Sigmoid colon (tissue), 7 donors: ENCODE data around the gene FMNL3. TPM values are rescaled to one million over a fixed set of nuclear protein-coding genes. Genes with fewer than 3 reads are reported as not detected.

Source experiments
- DNase-seq: peaks from one replicate; pipeline ENCODE4 v3.0.0-alpha.2; 2019
- H3K27ac ChIP-seq, 4 donors: fragments of 200-600 bp; sonication (generic); one replicate each; pipeline ENCODE4 v1.5.1; 2016 to 2019; ENCODE audit warnings: mild to moderate bottlenecking in 1 of 4
- H3K27me3 ChIP-seq, 3 donors: fragments of 200-600 bp; sonication (generic); one replicate each; pipeline ENCODE4 v1.5.1; 2019; ENCODE audit warnings: mild to moderate bottlenecking in 1 of 3
- H3K36me3 ChIP-seq, 4 donors: fragments of 200-600 bp; sonication (generic); one replicate each; pipeline ENCODE4 v1.5.1; 2016 to 2019
- H3K4me1 ChIP-seq, 4 donors: fragments of 200-600 bp; sonication (generic); one replicate each; pipeline ENCODE4 v1.5.1; 2017 to 2019
- H3K4me3 ChIP-seq, 4 donors: fragments of 200-600 bp; sonication (generic); one replicate each; pipeline ENCODE4 v1.5.1; 2017 to 2019; ENCODE audit warnings: mild to moderate bottlenecking in 2 of 4, moderate library complexity in 1 of 4
- H3K9me3 ChIP-seq, 4 donors: fragments of 200-600 bp in 3 of 4; sonication (generic) in 3 of 4; one replicate each; pipeline versions ENCODE4 v1.5.1 to v1.6.1; 2013 to 2019
- CTCF ChIP-seq, 4 experiments: fragments of 450-650 bp in 3 of 4; fragments of 200-600 bp in 1 of 4; IDR thresholded peaks; one replicate each; pipeline ENCODE4 v1.5.1; 2016 to 2019; ENCODE audit warnings: antibody characterized with exemption in 4 of 4, mild to moderate bottlenecking in 3 of 4, moderate library complexity in 2 of 4
- EP300 ChIP-seq, 4 donors: sonication (generic); formaldehyde crosslinking; IDR thresholded peaks; one replicate each; pipeline ENCODE4 v1.6.1; 2017; ENCODE audit warnings: antibody characterized with exemption in 4 of 4
- POLR2A ChIP-seq, 2 donors: fragments of 450-650 bp; IDR thresholded peaks; one replicate each; pipeline ENCODE4 v1.6.1; 2016; ENCODE audit warnings: antibody characterized with exemption in 2 of 2, mild to moderate bottlenecking in 2 of 2, moderate library complexity in 2 of 2
- POLR2AphosphoS5 ChIP-seq, 4 donors: sonication (generic); formaldehyde crosslinking; IDR thresholded peaks; one replicate each; pipeline ENCODE4 v1.6.1; 2017; ENCODE audit warnings: antibody characterized with exemption in 4 of 4
- WGBS, 2 donors: extraction: QIAGEN DNeasy Blood & Tissue Kit; methylation state at CpG; one replicate each; pipeline ENCODE4 v1.1.7; 2013; 5-methylcytosine and 5-hydroxymethylcytosine counted together
- intact Hi-C: fragments of 100-400 bp; cut with DNase I; formaldehyde crosslinking; loops from one replicate; pipeline ENCODE4 v1.15.1; 2023
- polyA plus RNA-seq, 3 donors: library from polyadenylated mRNA; stranded (reverse); fragments of 200-250 nt; gene quantifications; one replicate each; pipeline ENCODE4 v1.2.3, GENCODE V29; 2013
- total RNA-seq, 4 donors: library from RNA; depleted of rRNA; stranded (reverse); fragments of >200 nt; gene quantifications; one replicate each; pipeline ENCODE4 v1.1.0, GENCODE V29; 2016
- donor health status: healthy with polysubstance abuse.
- donor health status: Bipolar disorder and iron deficiency.
- donor health status: healthy.

Gene FMNL3
- total and polyA plus RNA-seq, 7 donors, result 1.8 to 12.2 (median 9.8) TPM

- peaks cover 0 to 25% (median 12%) of the 10 kb centered on the region in 4 donors for H3K4me1 ChIP-seq
- H3K27me3 ChIP-seq, result no peaks in the 10 kb centered on the region
- peak; percentile 84 for DNase-seq
- intact Hi-C loops, result no loop called here
- peaks cover 0 to 14% (median 0%) of the 10 kb centered on the region in 4 donors for H3K36me3 ChIP-seq
- peak overlapping the region; percentile 43 to 72 (median 58) for H3K27ac ChIP-seq
- 30 to 68% methylated on average over 5 of the region's 5 CpGs for WGBS, 2 donors
- no peaks in the 10 kb centered on the region for H3K9me3 ChIP-seq
- H3K4me3 ChIP-seq, result no peak overlapping the region
- no peak for TF ChIP-seq CTCF (IDR thresholded peaks at IDR 0.05)
- no peak for TF ChIP-seq POLR2A (IDR thresholded peaks at IDR 0.05)
- TF ChIP-seq EP300 (IDR thresholded peaks at IDR 0.05), result no peak
- peak; percentile 9 to 42 (median 26) for TF ChIP-seq POLR2AphosphoS5 (IDR thresholded peaks at IDR 0.05)
These were observed 44.0 kb downstream of the FMNL3 start for GRCh38 chr12:49662998-49663843.

- no peak for TF ChIP-seq POLR2AphosphoS5 (IDR thresholded peaks at IDR 0.05)
- no peak for TF ChIP-seq CTCF (IDR thresholded peaks at IDR 0.05)
- no peak for TF ChIP-seq EP300 (IDR thresholded peaks at IDR 0.05)
- no peak for TF ChIP-seq POLR2A (IDR thresholded peaks at IDR 0.05)
- H3K27ac ChIP-seq, result no peak overlapping the region
These were observed 45.5 kb downstream of the FMNL3 start for GRCh38 chr12:49661746-49662145.

GRCh38 chr12:49661191-49661590, 46.0 kb downstream of the FMNL3 start:
- 71 to 91% methylated on average over 3 of the region's 3 CpGs for WGBS, 2 donors
- Histone ChIP-seq H3K27me3 (no peaks in the 10 kb centered on the region), H3K36me3 (peaks cover 0 to 32% (median 3%) of the 10 kb centered on the region in 4 donors), H3K9me3 (no peaks in the 10 kb centered on the region), H3K4me1 (peaks cover 0 to 17% (median 12%) of the 10 kb centered on the region in 4 donors), H3K27ac (no peak overlapping the region), H3K4me3 (no peak overlapping the region)
- intact Hi-C loops, result no loop called here
- no peak for DNase-seq
- TF ChIP-seq EP300 (IDR thresholded peaks at IDR 0.05), result no peak
- no peak for TF ChIP-seq CTCF (IDR thresholded peaks at IDR 0.05)
- TF ChIP-seq POLR2A (IDR thresholded peaks at IDR 0.05), result no peak
- TF ChIP-seq POLR2AphosphoS5 (IDR thresholded peaks at IDR 0.05), result no peak

More at GRCh38 chr12:49661746-49662145, 45.5 kb downstream of the FMNL3 start:
- intact Hi-C loops, result no loop called here
- Histone ChIP-seq H3K36me3 (peaks cover 0 to 29% (median 0%) of the 10 kb centered on the region in 4 donors), H3K9me3 (no peaks in the 10 kb centered on the region), H3K27me3 (no peaks in the 10 kb centered on the region), H3K4me3 (no peak overlapping the region), H3K4me1 (peaks cover 0 to 17% (median 12%) of the 10 kb centered on the region in 4 donors)
- WGBS, 2 donors, result 93% methylated on average over 3 of the region's 3 CpGs
- no peak for DNase-seq

GRCh38 chr12:49659753-49660152, 47.5 kb downstream of the FMNL3 start:
- H3K36me3 ChIP-seq, result peaks cover 0 to 40% (median 5%) of the 10 kb centered on the region in 4 donors
- peaks cover 0 to 17% (median 12%) of the 10 kb centered on the region in 4 donors for H3K4me1 ChIP-seq
- 67 to 71% methylated on average over 1 of the region's 1 CpG for WGBS, 2 donors
- TF ChIP-seq POLR2AphosphoS5 (IDR thresholded peaks at IDR 0.05) (no peak), CTCF (IDR thresholded peaks at IDR 0.05) (no peak), POLR2A (IDR thresholded peaks at IDR 0.05) (no peak), EP300 (IDR thresholded peaks at IDR 0.05) (no peak)
- no peak overlapping the region for H3K27ac ChIP-seq
- no peak overlapping the region for H3K4me3 ChIP-seq
- intact Hi-C loops, result no loop called here
- H3K27me3 ChIP-seq, result no peaks in the 10 kb centered on the region
- DNase-seq, result no peak
- H3K9me3 ChIP-seq, result no peaks in the 10 kb centered on the region
